ENCODE data around the gene BAZ1B.
"Not testable (repeated sequence)": the region's sequence is repeated elsewhere in the genome, so short reads cannot be mapped to it uniquely, and the experiment has no call there.

The BAZ1B gene

GRCh38 chr7:73443548-73444255, 78.4 kb downstream of the BAZ1B start:
- DNase-seq, result no peak

GRCh38 chr7:73442903-73443500, 79.1 kb downstream of the BAZ1B start:
- DNase-seq, result no peak

- DNase-seq, result no peak
These were observed 79.7 kb downstream of the BAZ1B start for GRCh38 chr7:73442222-73442902.

- DNase-seq, result no peak
These were observed 82.7 kb downstream of the BAZ1B start for GRCh38 chr7:73439410-73439704.

- no peak for DNase-seq
These were observed 83.3 kb downstream of the BAZ1B start for GRCh38 chr7:73438547-73439409.

GRCh38 chr7:73437621-73438416, 84.3 kb downstream of the BAZ1B start:
- DNase-seq, result no peak

GRCh38 chr7:73437091-73437490, 85.0 kb downstream of the BAZ1B start:
- DNase-seq, result no peak

GRCh38 chr7:73436031-73436929, 85.8 kb downstream of the BAZ1B start:
- no peak for DNase-seq

GRCh38 chr7:73435471-73436009, 86.6 kb downstream of the BAZ1B start:
- no peak for DNase-seq

- no peak for DNase-seq
These were observed 87.4 kb downstream of the BAZ1B start for GRCh38 chr7:73434701-73435069.

GRCh38 chr7:73433924-73434700, 88.0 kb downstream of the BAZ1B start:
- DNase-seq, result no peak

GRCh38 chr7:73432676-73433075, 89.4 kb downstream of the BAZ1B start:
- DNase-seq, result no peak

GRCh38 chr7:73431041-73431835, 90.9 kb downstream of the BAZ1B start:
- no peak for DNase-seq

GRCh38 chr7:73430540-73430939, 91.6 kb downstream of the BAZ1B start:
- DNase-seq, result not testable (repeated sequence)

GRCh38 chr7:73429622-73430505, 92.2 kb downstream of the BAZ1B start:
- DNase-seq, result no peak

GRCh38 chr7:73429215-73429614, 92.9 kb downstream of the BAZ1B start:
- no peak for DNase-seq

GRCh38 chr7:73427902-73428787, 93.9 kb downstream of the BAZ1B start:
- DNase-seq, result no peak
